H1 (cell line): ENCODE measurements around the gene SLC25A47. TPM values are rescaled to one million over a fixed set of nuclear protein-coding genes. Genes with fewer than 3 reads are reported as not detected.

Experiments used
- BRCA1 ChIP-seq: IDR thresholded peaks from 2 replicates; pipeline ENCODE4 v1.6.1; 2012; ENCODE audit warnings: low read depth, low read length, improper control_type of control experiment
- KDM5A ChIP-seq: fragments of 200-600 bp; IDR thresholded peaks from 2 replicates; pipeline ENCODE4 v1.7.1; 2012; ENCODE audit warnings: mild to moderate bottlenecking, low read length, inconsistent platforms, mixed read lengths
- RNF2 ChIP-seq: fragments of 200-900, 300-1000 bp; sonication (generic); IDR thresholded peaks from 2 replicates; pipeline ENCODE4 v1.7.1; 2016; ENCODE audit warnings: borderline replicate concordance, low read depth, mild to moderate bottlenecking, antibody characterized with exemption, low read length; ENCODE audit not compliant: poor library complexity, severe bottlenecking; ENCODE audit errors: missing control alignments
- SRF ChIP-seq: IDR thresholded peaks from 2 replicates; pipeline ENCODE4 v1.6.1; 2011; ENCODE audit warnings: mild to moderate bottlenecking, low read depth, low read length, moderate library complexity
- SUZ12 ChIP-seq: fragments of 200-600 bp; sonication (generic); IDR thresholded peaks from 2 replicates; pipeline ENCODE4 v1.6.1; 2012; ENCODE audit warnings: mild to moderate bottlenecking, inconsistent platforms, low read length, moderate library complexity, mixed read lengths
- TAF1 ChIP-seq: IDR thresholded peaks from 2 replicates; pipeline ENCODE4 v1.6.1; 2011; ENCODE audit warnings: mild to moderate bottlenecking, low read depth, low read length
- polyA plus RNA-seq, 7 experiments: library from polyadenylated mRNA; depleted of rRNA in 3 of 7; stranded (reverse) in 5 of 7; unstranded in 2 of 7; fragments of >200 nt in 5 of 7; fragments of 200-250 nt in 2 of 7; gene quantifications; 1 replicate in 5 of 7; 2 replicates in 1 of 7; 4 replicates in 1 of 7; pipeline versions ENCODE4 v1.2.1 to v1.2.3, GENCODE V29; 2011 to 2013; ENCODE audit warnings: missing spikeins in 2 of 7, mixed read lengths in 2 of 7
- total RNA-seq: library from RNA; stranded (reverse); fragmentation: NEBNext Ultra II Directional; extraction: Animal tissue kit (Norgen Biotek cat#: 25700); gene quantifications from 2 replicates; pipeline ENCODE4 v1.2.1, GENCODE V29; 2021

SLC25A47 gene
- total and polyA plus RNA-seq, 2 of the 8 experiments (the other 6 are each of a cell fraction or from before 2014, with no cell fraction given): not detected

GRCh38 chr14:100350276-100350926 is 27.3 kb downstream of the SLC25A47 start (continued):
- TF ChIP-seq RNF2: no peak
- TF ChIP-seq KDM5A: no peak
- TF ChIP-seq SRF: no peak
- no peak for TF ChIP-seq TAF1
- no peak for TF ChIP-seq SUZ12
- TF ChIP-seq BRCA1: no peak
